ENCODE results near the gene LYRM1.
"Not testable (repeated sequence)": the region's sequence is repeated elsewhere in the genome, so short reads cannot be mapped to it uniquely, and the experiment has no call there.

LYRM1 gene

GRCh38 chr16:20931066-20931600, 30.6 kb downstream of the LYRM1 start:
- DNase-seq (ENCODE audit: low spot score): no peak

DNA sequence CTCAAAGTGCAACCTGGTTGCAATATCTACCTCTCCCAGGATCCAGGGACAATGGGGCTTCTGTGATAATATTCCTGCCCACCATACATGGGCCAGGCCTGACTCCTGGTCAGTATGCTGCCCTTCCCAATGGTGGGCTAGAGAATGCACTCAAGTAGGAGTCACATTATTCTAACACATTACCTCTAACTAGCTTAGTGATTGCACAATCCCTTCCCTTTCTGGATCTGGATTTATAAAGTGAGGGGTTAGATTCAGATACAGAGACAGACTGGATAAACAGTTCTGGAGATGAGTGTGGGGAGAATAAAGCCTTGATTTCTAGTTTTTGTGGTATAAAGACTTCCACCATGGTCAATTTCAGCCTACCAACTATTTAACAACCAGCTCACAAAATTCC, 33.0 kb downstream of the LYRM1 start:
- DNase-seq (ENCODE audit: low spot score): no peak

DNA sequence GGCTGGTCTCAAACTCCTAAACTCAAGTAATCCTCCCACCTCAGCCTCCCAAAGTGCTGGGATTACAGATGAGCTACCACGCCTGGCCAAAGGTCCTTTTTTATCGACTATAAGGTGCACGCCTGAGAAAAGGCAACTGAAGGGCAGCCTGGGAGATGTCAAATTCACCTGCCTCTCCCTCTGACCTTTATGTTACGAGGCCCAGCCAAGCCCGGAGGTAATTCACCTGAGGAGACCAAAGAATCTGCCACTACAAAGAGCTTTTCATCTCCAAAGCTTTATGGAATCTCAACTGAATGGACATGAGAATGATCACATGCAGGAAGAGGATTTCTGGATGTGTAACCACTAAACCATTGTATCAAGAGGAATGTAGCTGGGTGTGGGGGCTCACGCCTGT, 37.2 kb downstream of the LYRM1 start:
- DNase-seq (ENCODE audit: low spot score): no peak

GRCh38 chr16:20938426-20938825, 37.9 kb downstream of the LYRM1 start:
- no peak for DNase-seq (ENCODE audit: low spot score)

GRCh38 chr16:20939611-20940010, 39.0 kb downstream of the LYRM1 start:
- no peak for DNase-seq (ENCODE audit: low spot score)

GRCh38 chr16:20940871-20941635, 40.5 kb downstream of the LYRM1 start:
- DNase-seq (ENCODE audit: low spot score): no peak

DNA sequence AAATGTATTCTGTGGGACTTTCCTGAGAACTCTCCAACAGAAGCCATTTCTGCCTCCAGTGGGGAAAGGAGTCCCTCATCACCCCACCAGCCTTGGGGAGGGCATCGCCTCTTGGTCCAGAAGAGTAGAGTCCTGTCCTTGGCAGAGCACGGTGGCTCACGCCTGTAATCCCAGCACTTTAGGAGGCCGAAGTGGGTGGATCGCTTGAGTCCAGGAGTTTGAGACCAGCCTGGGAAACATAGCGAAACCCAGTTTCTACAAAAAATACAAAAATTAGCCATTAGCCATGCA, 41.0 kb downstream of the LYRM1 start:
- no peak for DNase-seq (ENCODE audit: low spot score)

GRCh38 chr16:20942256-20942655, 41.7 kb downstream of the LYRM1 start:
- DNase-seq (ENCODE audit: low spot score): no peak

DNA sequence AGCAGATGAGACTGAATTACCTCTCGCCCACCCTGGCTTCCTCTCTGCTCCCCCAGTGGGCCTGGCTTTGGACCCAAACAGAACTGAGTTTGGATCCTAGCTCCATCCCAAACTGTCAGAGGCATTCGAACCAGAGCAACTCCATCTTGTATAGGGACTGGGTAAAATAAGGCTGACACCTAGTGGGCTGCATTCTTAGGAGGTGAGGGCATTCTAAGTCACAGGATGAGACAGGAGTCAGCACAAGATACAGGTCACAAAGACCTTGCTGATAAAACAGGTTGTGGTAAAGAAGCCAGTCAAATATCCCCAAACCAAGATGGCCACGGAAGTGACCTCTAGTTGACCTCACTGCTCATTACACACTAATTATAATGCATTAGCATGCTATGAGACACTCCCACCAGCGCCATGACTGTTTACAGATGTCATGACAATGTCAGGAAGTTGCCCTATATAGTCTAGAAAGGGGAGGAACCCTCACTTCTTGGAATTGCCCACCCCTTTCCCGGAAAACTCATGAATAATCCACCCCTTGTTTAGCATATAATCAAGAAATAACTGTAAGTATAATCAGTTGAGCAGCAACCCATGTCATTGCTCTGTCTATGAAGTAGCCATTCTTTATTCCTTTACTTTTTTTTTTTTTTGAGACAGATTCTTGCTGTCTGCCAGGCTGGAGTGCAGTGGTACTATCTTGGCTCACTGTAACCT, 44.4 kb downstream of the LYRM1 start:
- no peak for DNase-seq (ENCODE audit: low spot score)

DNA sequence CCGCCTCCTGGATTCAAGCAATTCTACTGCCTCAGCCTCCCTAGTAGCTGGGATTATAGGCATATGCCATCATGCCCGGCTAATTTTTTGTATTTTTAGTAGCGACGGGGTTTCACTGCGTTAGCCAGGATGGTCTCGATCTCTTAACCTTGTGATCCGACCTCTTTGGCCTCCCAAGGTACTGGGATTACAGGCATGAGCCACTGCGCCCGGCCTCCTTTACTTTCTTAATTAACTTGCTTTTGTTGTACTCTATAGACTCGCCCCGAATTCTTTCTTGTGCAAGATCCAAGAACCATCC, 45.0 kb downstream of the LYRM1 start:
- DNase-seq (ENCODE audit: low spot score): not testable (repeated sequence)

DNA sequence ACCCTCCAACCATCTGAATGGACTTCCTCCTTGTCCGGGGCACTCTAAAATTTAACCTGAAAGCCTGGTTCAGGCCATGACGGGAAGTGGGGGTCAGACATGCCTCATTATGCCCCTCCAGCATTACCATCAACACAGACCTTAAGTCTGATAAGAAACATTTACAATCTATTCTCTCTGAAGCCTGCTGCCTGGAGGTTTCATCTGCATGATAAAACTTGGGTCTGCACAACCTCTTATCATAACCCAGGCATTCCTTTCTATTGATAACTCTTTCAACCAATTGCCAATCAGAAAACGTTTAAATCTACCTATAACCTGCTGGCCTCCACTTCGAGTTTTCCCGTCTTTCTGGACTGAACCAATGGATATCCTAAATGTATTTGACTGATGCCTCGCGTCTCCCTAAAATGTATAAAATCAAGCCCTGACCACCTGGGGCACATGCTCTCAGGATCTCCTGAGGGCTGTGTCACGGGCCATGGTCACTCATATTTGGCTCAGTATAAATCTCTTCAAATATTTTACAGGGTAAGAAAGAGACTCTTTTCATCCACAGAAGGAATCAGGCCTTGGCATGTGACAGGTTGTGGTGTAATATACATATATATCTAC, 45.6 kb downstream of the LYRM1 start:
- no peak for DNase-seq (ENCODE audit: low spot score)

DNA sequence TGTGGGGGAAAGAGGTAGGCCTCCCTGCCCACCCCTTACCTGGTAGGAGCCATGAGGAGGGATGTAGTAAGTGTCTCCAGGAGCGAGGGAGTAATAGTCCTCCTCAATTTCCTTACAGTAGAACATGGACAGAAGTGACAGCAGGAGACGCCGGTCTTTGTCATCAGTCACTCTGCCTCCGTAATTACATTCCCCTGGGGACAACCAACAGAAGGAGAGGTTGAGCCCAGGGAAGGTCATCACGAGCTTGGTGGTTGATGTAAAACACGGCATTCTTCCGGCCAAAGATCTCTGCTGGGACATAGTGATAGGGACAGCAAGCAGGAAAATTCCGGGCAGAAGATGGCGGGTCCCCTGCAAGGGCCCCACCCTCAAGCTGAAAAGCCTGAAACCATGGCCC, 47.9 kb downstream of the LYRM1 start:
- DNase-seq (ENCODE audit: low spot score): peak; percentile 40

DNA sequence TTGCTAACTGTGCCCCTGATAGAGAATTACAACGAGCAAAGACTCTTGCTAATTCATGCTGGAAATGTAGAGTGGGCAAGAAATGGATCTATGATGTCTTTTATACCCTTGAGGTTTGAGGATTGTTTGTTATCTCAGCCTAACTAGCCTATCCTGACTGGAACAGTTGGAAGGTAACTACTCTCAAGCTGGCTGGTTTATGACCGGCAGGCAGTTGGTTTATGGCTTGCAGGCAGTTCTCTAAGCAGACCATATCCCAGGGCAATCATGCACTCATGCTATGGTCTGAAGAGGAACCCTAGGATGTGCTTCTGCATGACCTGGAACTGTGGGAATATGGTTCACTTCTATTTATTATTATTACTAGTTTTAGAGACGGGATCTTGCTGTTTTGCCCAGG, 49.1 kb downstream of the LYRM1 start:
- no peak for DNase-seq (ENCODE audit: low spot score)

DNA sequence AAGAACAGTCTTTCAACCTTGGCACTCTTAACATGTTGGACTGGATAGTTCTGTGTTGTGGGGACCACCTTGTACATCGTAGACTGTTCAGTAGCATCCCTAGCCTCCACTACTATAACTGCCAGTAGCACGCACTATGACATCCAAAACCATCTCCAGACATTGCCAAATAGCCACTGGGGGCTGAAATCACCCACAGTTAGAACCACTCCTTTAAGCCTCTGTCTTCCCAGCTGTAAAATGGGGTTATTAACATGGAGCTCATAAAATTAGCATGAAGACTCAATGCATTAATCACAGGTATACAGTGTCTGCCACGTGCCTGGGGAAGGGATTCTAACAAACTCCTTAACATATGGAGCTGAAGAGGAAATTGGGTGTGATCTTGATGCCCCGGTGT, 49.7 kb downstream of the LYRM1 start:
- DNase-seq (ENCODE audit: low spot score): no peak

- DNase-seq (ENCODE audit: low spot score): no peak
Measured at GRCh38 chr16:20952139-20952920, 51.8 kb downstream of the LYRM1 start.

- no peak for DNase-seq (ENCODE audit: low spot score)
Measured at GRCh38 chr16:20954574-20954973, 54.0 kb downstream of the LYRM1 start.

- DNase-seq (ENCODE audit: low spot score): no peak
Measured at GRCh38 chr16:20956319-20956718, 55.7 kb downstream of the LYRM1 start.

- no peak for DNase-seq (ENCODE audit: low spot score)
Measured at GRCh38 chr16:20957153-20957552, 56.6 kb downstream of the LYRM1 start.

DNA sequence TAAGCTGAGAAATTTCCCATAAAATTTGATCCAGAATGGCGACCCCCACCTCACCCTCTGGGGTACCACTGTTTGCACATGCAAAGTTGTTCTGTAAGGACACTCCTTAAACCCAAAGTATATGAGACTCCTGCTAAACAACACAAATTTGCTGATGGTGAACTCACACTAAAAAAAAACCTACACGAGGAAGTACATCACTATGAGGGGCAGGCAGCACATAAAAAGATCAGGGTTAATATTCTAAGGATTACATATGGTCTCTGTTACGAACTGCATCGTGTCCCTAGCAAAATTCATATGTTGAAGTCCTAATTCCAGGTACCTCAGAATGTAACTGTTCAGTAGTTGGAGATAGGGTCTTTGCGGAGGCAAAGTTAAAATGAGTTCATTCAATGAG, 60.3 kb downstream of the LYRM1 start:
- no peak for DNase-seq (ENCODE audit: low spot score)

- no peak for DNase-seq (ENCODE audit: low spot score)
Measured at GRCh38 chr16:20968765-20969164, 68.2 kb downstream of the LYRM1 start.

DNA sequence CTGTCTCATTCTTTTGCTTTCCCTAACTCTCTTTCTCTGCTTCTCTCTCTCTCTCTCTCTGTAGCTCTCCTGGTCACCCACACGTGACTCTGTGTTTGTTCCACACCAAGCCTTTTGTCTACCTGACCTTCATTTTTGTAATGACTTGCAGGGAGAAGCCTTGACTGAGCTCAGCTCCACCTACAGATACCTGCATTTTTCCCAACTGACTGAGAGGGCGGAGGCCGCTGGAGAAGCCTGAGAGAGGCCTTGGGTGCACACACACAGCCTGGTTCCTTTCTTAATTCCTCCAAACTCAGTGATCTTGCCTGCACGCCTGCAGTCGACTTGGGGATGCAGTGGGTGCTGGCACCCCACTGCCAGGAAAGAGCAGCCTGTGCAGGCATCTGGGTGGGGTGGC, 68.8 kb downstream of the LYRM1 start:
- no peak for DNase-seq (ENCODE audit: low spot score)

GRCh38 chr16:20971401-20971800, 70.8 kb downstream of the LYRM1 start:
- DNase-seq (ENCODE audit: low spot score): no peak
